Astrocyte (in vitro differentiated cells and primary cell): ENCODE results near the gene PTPRT. TPM values are rescaled to one million over a fixed set of nuclear protein-coding genes. Genes with fewer than 3 reads are reported as not detected.

Source experiments
- DNase-seq: peaks from one replicate; pipeline ENCODE4 v3.0.0-alpha.2; 2010; ENCODE audit warnings: low read depth
- FAIRE-seq: peaks from 2 replicates; lab custom pipeline; 2011; peaks lifted over from hg19 to GRCh38; lab: Jason Lieb, UNC
- H2AFZ ChIP-seq: 2 replicates; pipeline ENCODE4 v1.6.0; 2012; ENCODE audit warnings: low read depth, low read length, inconsistent platforms
- H3K27ac ChIP-seq: 2 replicates; pipeline ENCODE4 v1.5.1; 2011; ENCODE audit warnings: low read depth, low read length, inconsistent platforms
- H3K27me3 ChIP-seq: 2 replicates; pipeline ENCODE4 v1.6.0; 2011; ENCODE audit warnings: low read length, inconsistent platforms; ENCODE audit not compliant: insufficient read depth
- H3K36me3 ChIP-seq: 2 replicates; pipeline ENCODE4 v1.5.1; 2011; ENCODE audit warnings: low read length, inconsistent platforms; ENCODE audit not compliant: insufficient read depth
- H3K4me1 ChIP-seq: 2 replicates; pipeline ENCODE4 v1.5.1; 2011; ENCODE audit warnings: low read length, inconsistent platforms; ENCODE audit not compliant: insufficient read depth
- H3K4me2 ChIP-seq: 2 replicates; pipeline ENCODE4 v1.6.0; 2012; ENCODE audit warnings: low read length, inconsistent platforms
- H3K4me3 ChIP-seq: 2 replicates; pipeline ENCODE4 v1.5.1; 2011; ENCODE audit warnings: low read depth, mild to moderate bottlenecking, low read length, inconsistent platforms; ENCODE audit not compliant: insufficient read depth
- H3K79me2 ChIP-seq: 2 replicates; pipeline ENCODE4 v1.6.0; 2012; ENCODE audit warnings: mild to moderate bottlenecking, low read length, inconsistent platforms; ENCODE audit not compliant: insufficient read depth
- H3K9ac ChIP-seq: 2 replicates; pipeline ENCODE4 v1.6.0; 2012; ENCODE audit warnings: mild to moderate bottlenecking, low read length, inconsistent platforms
- H3K9me3 ChIP-seq: 2 replicates; pipeline ENCODE4 v1.5.1; 2012; ENCODE audit warnings: low read depth, mild to moderate bottlenecking, low read length, inconsistent platforms; ENCODE audit not compliant: insufficient read depth
- H4K20me1 ChIP-seq: 2 replicates; pipeline ENCODE4 v1.6.0; 2012; ENCODE audit warnings: low read length, inconsistent platforms; ENCODE audit not compliant: insufficient read depth
- H3K27ac Mint-ChIP-seq: one replicate; pipeline ENCODE4 v1.8.0; 2021; ENCODE audit warnings: mild to moderate bottlenecking, mixed read lengths; ENCODE audit not compliant: unreplicated experiment
- H3K27me3 Mint-ChIP-seq: one replicate; pipeline ENCODE4 v1.8.0; 2021; ENCODE audit warnings: low read depth, mixed read lengths; ENCODE audit not compliant: unreplicated experiment
- H3K36me3 Mint-ChIP-seq: one replicate; pipeline ENCODE4 v1.8.0; 2021; ENCODE audit warnings: low read depth, mixed read lengths; ENCODE audit not compliant: unreplicated experiment
- H3K4me1 Mint-ChIP-seq: one replicate; pipeline ENCODE4 v1.8.0; 2021; ENCODE audit warnings: low read depth, mixed read lengths; ENCODE audit not compliant: unreplicated experiment
- H3K4me3 Mint-ChIP-seq: one replicate; pipeline ENCODE4 v1.8.0; 2021; ENCODE audit warnings: mild to moderate bottlenecking, moderate library complexity, mixed read lengths; ENCODE audit not compliant: unreplicated experiment
- H3K9me3 Mint-ChIP-seq: one replicate; pipeline ENCODE4 v1.8.0; 2021; ENCODE audit warnings: mild to moderate bottlenecking, mixed read lengths; ENCODE audit not compliant: unreplicated experiment
- EZH2 ChIP-seq: IDR thresholded peaks from 2 replicates; pipeline ENCODE4 v1.6.1; 2012; ENCODE audit warnings: mild to moderate bottlenecking, low read length, inconsistent platforms; ENCODE audit not compliant: insufficient read depth
- total RNA-seq: library from RNA; stranded (reverse); gene quantifications from 2 replicates; pipeline ENCODE4 v1.2.1, GENCODE V29; 2021
- TF ChIP-seq, protein P1 (sequence below): IDR thresholded peaks from 2 replicates; pipeline ENCODE4 v1.5.1; 2011; ENCODE audit warnings: low read depth, mild to moderate bottlenecking, inconsistent platforms, low read length, moderate library complexity; ENCODE audit not compliant: insufficient read depth

PTPRT gene
- total RNA-seq, 1 donor from 2014 or later, result 0.25 TPM

DNA sequence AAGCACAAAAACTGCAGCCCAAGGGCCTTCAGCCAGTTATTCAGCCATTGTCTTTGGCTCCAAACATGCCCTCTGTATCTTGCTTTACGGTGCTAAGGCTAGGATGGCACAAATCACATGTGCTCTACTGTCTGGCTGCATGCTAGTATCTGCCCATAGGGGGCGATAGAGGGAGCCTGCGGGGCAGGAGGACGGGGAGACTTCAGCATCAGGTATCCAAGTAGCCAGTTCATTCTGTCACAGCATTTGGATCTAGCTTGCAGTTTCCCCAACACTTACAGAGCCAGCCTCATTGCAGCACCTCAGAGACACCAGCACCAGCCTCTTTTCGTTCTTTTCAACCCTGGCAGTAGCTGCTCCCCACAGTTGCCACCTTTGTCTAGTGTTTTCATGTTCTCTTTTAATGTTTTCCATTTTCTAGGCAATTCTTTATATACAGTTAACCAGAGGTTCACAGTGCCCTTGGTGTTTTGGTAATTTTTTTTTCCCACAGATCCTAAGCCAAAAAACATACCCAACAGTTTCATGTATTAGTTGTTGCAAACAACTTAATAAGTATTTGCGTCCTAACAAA lies 705.9 kb downstream of the PTPRT start:
- no peak overlapping the region for H3K4me3 ChIP-seq
- TF ChIP-seq, protein P1, sequence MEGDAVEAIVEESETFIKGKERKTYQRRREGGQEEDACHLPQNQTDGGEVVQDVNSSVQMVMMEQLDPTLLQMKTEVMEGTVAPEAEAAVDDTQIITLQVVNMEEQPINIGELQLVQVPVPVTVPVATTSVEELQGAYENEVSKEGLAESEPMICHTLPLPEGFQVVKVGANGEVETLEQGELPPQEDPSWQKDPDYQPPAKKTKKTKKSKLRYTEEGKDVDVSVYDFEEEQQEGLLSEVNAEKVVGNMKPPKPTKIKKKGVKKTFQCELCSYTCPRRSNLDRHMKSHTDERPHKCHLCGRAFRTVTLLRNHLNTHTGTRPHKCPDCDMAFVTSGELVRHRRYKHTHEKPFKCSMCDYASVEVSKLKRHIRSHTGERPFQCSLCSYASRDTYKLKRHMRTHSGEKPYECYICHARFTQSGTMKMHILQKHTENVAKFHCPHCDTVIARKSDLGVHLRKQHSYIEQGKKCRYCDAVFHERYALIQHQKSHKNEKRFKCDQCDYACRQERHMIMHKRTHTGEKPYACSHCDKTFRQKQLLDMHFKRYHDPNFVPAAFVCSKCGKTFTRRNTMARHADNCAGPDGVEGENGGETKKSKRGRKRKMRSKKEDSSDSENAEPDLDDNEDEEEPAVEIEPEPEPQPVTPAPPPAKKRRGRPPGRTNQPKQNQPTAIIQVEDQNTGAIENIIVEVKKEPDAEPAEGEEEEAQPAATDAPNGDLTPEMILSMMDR, result no peak
- no peak for TF ChIP-seq EZH2
- Mint-ChIP-seq H3K27ac (no peak overlapping the region), H3K9me3 (peaks cover 3% of the 10 kb centered on the region), H3K36me3 (no peaks in the 10 kb centered on the region), H3K4me3 (no peak overlapping the region), H3K27me3 (no peaks in the 10 kb centered on the region), H3K4me1 (no peaks in the 10 kb centered on the region)
- no peaks in the 10 kb centered on the region for H3K36me3 ChIP-seq
- no peaks in the 10 kb centered on the region for H3K79me2 ChIP-seq
- no peaks in the 10 kb centered on the region for H3K27me3 ChIP-seq
- DNase-seq (no peak), FAIRE-seq (no peak)
- H4K20me1 ChIP-seq, result no peaks in the 10 kb centered on the region
- no peak overlapping the region for H3K9ac ChIP-seq
- no peak overlapping the region for H2AFZ ChIP-seq
- no peaks in the 10 kb centered on the region for H3K9me3 ChIP-seq
- H3K27ac ChIP-seq, result no peak overlapping the region
- no peak overlapping the region for H3K4me2 ChIP-seq
- no peaks in the 10 kb centered on the region for H3K4me1 ChIP-seq

DNA sequence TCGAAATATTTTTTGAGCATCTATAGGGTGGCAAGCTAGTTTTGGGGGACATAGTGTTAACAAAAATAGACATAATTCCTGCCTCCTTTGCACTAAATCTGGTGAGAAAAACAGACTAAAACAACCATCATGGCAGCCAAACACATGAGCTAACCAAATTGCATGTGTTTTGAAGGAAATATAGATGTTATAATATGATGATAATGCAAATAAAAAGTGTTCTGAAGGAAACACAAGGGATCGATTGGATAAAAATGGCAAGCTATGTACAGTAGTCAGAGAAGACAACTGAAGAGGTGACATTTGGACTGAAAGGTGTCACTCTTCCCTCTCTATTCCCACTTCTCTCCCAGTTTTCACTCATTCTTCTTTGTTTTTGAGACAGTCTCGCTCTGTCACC lies 706.9 kb downstream of the PTPRT start:
- no peaks in the 10 kb centered on the region for H3K4me1 Mint-ChIP-seq
- Histone ChIP-seq H3K27ac (no peak overlapping the region), H3K27me3 (no peaks in the 10 kb centered on the region), H3K4me2 (no peak overlapping the region), H4K20me1 (no peaks in the 10 kb centered on the region), H3K4me1 (no peaks in the 10 kb centered on the region), H3K4me3 (no peak overlapping the region), H3K9me3 (no peaks in the 10 kb centered on the region), H3K79me2 (no peaks in the 10 kb centered on the region), H3K9ac (no peak overlapping the region), H3K36me3 (no peaks in the 10 kb centered on the region), H2AFZ (no peak overlapping the region)
- TF ChIP-seq EZH2, result no peak
- TF ChIP-seq, protein P1, result no peak
- no peaks in the 10 kb centered on the region for H3K27me3 Mint-ChIP-seq
- H3K27ac Mint-ChIP-seq, result no peak overlapping the region
- DNase-seq (no peak), FAIRE-seq (no peak)
- H3K36me3 Mint-ChIP-seq, result no peaks in the 10 kb centered on the region
- H3K9me3 Mint-ChIP-seq, result peaks cover 3% of the 10 kb centered on the region
- no peak overlapping the region for H3K4me3 Mint-ChIP-seq

DNA sequence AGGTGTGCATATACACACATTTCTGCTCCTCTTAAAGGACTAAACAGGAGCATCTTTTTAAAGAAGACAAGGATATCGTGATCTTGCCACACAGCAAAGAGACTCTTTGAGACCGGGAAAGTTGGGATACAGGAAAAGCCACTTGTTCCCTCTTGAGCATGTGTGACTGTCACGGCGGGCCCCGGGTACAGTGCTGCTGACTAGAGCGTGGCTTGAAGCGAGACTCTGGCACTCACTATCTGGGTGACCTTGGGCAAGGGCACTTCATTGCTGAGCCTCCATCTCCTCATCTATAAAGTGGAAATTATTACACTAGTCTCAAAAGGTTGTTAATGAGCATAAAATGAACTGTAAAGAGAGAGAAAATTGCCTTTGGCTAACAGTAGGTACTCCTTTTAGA lies 713.9 kb downstream of the PTPRT start:
- Histone ChIP-seq H3K27ac (no peak overlapping the region), H2AFZ (no peak overlapping the region), H3K79me2 (no peaks in the 10 kb centered on the region), H3K4me2 (no peak overlapping the region), H3K36me3 (no peaks in the 10 kb centered on the region), H3K9me3 (peaks cover 3% of the 10 kb centered on the region), H3K4me3 (no peak overlapping the region), H3K9ac (no peak overlapping the region), H4K20me1 (no peaks in the 10 kb centered on the region), H3K4me1 (no peaks in the 10 kb centered on the region), H3K27me3 (no peaks in the 10 kb centered on the region)
- no peaks in the 10 kb centered on the region for H3K27me3 Mint-ChIP-seq
- H3K4me1 Mint-ChIP-seq, result no peaks in the 10 kb centered on the region
- FAIRE-seq (no peak), DNase-seq (no peak)
- H3K9me3 Mint-ChIP-seq, result peaks cover 3% of the 10 kb centered on the region
- TF ChIP-seq, protein P1, result no peak
- no peak for TF ChIP-seq EZH2
- H3K36me3 Mint-ChIP-seq, result no peaks in the 10 kb centered on the region
- H3K27ac Mint-ChIP-seq, result no peak overlapping the region
- no peak overlapping the region for H3K4me3 Mint-ChIP-seq
